SKM-1 treated with dmso at 0.1 percent for 144 hours (cell line): ENCODE results near the gene FAM217B.
A peak's percentile ranks its signal among the peaks of the same experiment; 100 is the strongest.
"Not testable (repeated sequence)": the region's sequence is repeated elsewhere in the genome, so short reads cannot be mapped to it uniquely, and the experiment has no call there.

Source experiments
- DNase-seq: peaks from one replicate; lab custom pipeline; 2025; ENCODE audit not compliant: unreplicated experiment; lab: John Stamatoyannopoulos, UW

Gene FAM217B

DNA sequence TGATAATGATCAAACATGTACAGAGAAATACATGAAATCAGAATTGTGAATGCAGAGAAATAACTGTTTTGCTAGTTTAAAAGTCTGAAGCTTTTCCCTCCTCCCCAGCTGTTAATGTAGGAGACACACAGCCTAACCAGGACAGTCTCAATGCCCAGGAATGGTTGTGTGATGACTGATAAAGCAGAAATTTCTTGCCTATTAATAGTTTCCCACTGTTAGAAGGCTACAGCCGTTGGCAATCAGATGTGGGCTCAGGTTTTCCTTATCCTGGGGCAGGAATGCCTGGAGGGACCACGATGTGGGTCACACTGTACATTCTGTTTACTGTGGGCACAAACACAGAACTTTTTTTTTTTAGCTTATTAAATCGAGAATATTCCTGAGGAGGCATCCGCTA, 2.0 kb upstream of the FAM217B start:
- DNase-seq, result no peak

DNA sequence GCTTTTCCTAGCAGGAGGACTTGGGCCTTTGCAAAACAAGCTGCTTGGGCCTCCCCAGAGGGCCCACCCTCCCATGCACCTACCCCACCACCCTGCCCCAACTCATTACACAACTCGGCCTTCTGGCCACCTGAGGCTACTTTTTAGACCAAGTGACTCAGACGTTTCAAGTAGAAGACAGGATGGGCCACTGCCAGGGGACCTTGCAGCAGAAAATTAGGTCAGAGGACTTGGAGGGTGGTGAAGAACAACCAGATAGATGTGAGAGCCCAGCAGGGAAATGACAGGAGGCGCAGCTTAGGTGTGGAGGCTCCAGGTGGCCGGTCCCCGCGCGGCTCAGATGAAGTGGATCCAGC, 1.5 kb upstream of the FAM217B start:
- DNase-seq, result no peak

DNA sequence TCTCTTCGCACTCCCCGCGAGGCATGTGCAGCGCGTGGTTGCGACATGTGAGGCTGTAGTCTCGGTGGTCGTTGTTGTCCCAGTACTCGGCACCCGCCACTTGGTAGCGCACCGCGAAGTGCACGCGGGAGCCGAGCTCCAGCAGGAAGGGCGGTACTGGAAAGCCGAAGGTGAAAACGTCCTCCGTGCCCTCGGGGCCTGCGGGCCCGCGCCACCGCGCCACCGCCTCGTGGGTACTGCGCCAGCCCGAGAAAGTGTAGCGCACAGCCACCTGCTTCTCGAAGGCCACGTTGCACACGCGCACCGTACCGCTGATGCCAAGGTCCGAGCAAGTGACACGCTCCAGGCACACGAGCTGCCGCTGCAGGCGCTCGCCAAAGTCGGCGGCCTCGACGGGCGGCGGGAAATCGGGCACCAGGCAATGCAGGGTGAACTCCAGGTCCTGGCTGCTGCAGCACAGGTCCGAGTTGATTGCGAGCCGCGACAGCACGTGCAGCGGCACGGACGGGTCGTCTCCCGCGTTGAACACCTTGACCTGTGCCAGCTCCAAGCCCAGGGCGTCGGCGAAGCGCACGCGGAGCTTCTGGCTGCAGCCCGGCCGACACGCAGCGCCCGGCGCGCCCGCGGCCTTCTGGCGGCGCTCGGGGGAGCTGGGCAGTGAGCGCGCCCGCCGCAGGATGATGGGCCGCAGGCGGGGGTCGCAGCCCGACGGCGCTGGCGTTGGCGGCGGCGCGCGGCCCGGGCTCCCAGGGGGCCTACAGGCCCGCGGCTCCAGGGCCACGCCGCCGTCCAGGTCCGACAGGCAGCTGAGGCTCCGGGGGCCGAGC, 924 bp upstream of the FAM217B start:
- no peak for DNase-seq

DNA sequence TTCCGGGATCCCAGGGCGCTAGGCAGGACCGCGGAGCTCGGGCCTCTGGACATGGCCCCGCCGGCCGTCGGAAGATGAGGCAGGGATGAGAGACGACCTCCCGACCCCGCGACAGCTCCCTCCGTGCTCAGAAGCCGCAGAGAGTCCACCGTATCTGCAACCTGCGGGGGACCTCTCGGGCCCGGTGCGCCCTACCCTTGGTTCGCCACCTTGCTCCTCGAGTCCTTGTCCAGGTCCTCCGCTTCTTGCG, 385 bp upstream of the FAM217B start:
- DNase-seq, result no peak

DNA sequence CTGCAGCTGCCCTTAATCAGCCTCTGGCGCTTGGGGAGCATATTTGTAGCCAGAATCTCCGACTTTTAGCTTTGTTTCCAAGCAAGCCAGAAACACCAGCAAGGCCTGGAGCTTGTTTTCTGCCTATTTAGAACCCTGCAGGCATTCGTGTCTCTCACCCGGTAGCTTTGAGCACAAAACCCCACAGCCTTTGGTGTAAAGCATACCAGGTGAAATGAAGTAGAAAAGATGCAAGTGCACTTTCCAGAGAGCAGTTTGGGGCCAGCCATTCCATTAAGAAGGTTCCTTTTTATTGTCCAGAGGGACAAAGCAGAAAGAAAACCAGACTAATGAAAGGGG, 736 bp downstream of the FAM217B start:
- no peak for DNase-seq

DNA sequence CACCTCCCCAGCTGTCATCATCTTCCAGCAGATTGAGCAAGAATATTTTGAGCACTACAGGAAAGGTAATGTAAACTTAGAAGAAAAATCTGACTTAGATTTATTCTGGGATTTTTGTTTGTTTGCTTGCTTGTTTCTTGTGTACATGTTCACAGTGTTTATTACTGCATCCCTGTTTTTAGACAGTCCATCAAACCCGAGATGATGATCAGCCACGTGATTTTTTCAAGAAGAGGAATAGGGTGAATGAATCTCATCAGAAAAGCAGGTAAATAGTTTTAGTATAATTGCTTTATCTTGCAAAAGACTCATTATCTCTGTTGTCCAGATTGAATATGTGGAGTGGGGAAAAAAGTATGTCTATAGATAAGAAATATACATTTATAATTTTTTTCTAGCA, 2.1 kb downstream of the FAM217B start:
- no peak for DNase-seq

DNA sequence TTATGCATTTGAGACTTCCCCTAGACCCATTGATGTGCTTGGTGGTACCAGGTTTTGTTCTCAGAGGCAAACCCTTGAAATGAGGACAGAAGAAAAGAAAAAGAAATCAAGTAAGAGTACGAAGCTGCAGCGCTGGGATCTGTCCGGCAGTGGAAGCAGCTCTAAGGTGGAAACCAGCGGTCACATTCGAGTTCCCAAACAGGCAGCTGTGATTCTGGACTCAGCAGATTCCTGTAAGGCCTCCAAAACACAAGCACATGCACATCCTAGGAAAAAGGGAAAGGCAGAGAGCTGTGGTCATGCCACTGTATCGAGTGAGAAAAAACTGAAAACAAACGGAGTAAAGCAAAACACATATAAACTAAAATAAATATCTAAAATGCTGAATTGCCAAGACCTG, 4.5 kb downstream of the FAM217B start:
- DNase-seq, result no peak

DNA sequence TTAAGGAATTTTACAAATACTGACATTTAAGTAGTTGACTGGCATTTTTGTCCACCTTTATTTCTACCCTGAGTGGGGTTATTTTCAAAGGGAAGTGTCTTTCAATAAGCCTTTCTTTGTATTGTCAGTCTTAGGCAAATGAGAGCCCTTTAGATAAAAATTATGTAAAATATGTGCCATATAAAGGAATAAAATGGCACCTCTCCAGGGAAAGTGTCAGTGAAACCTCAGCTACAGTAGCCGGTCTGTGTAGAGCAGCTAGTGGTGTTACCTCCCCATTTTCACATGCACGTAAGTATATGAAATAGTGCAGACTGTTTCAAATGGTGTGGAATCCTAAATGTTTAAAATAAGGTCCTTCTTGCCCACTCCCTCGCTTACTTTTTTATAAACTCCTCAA, 5.0 kb downstream of the FAM217B start:
- DNase-seq, result no peak

DNA sequence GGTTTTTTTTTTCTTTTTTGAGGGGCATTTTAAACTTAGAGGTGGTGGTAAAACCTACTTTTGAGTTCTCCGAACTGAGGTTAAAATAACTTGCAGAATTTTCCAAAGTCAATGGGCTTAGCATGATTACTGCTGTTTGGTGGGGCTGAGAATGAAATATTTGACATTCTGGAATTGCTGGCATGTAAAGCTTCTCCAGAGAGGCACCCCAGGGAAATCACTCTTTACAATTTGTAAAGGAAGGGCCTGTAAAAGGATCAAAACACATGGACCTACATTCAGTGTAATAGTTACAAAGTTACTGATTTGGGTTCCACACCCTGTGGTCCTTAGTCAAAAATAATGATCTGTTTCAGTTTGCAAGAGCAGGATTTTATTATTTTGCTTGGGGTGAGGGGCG, 5.5 kb downstream of the FAM217B start:
- no peak for DNase-seq

DNA sequence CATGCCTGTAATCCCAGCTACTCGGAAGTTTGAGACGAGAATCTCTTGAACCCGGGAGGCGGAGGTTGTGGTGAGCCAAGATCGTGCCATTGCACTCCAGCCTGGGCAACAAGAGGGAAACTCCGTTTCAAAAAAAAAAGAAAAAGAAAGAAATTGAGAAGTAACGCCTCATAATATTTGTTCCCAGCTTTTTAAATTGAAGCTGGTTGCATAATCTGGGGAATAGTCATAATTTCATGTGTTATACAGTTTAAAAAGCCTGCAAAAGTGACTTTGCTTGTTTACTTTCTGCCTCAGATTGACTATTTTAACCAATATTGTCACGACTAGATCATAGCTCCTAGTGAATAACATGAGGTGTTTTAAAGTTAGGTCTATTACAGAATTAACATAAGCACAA, 7.2 kb downstream of the FAM217B start:
- DNase-seq, result no peak

DNA sequence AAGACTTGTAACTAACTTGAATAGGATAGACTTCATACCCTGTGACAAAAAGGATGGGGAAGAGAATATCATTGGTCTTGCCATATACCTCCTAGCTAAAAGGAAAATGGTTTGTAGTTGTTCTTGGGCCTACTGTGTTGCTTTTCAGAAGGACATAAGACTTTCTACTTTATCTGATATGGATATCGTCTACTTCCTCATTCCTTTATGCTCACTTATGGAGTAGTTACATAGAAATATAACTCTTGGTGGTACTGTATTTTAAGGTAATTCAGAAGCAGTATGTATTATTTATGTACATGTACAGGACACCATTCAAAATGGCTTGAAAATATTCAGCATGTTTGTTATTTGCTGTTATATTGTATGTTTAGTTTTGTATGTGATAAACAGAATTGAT, 8.0 kb downstream of the FAM217B start:
- DNase-seq, result no peak

DNA sequence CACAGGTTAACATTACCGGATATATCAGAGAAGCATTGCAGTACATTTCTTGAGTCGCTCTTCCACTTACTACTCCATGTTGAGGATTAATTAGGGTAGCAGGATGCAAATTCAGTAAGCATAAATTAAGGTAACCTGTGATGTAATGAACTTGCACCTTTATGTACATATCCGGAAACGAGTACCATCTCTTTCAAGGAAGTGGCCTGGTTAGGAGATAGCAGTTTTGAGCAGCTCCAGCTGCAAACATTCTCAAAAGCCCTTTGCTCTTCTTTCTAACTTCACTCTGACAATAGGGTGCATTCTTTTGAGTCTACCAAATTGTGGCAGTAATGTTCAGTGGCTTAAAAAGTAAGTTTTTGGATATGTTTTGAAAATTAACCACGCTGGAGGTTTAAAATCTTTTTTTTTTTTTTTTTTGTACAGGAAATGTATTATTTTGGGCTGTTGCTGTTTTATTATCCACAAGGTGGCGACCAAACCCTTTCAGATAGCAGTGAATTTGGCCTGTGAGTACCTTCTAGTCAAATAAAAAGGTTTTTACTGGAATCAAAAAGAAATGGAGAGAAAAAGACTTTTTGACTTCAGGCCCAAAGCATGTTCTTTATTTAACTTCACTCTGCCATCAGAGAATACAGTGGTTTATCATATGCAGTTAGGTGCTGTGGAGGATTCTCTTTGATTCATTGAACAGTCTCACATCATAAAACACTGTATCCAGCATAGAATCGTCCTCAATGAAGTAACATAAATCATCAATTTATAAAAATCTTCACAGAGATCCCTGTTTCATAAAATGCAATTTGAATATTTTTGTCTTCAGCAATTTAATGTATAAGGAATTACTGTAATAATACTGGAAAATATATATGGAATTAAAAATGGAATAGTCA, 8.9 kb downstream of the FAM217B start:
- DNase-seq, result peak; percentile 58

DNA sequence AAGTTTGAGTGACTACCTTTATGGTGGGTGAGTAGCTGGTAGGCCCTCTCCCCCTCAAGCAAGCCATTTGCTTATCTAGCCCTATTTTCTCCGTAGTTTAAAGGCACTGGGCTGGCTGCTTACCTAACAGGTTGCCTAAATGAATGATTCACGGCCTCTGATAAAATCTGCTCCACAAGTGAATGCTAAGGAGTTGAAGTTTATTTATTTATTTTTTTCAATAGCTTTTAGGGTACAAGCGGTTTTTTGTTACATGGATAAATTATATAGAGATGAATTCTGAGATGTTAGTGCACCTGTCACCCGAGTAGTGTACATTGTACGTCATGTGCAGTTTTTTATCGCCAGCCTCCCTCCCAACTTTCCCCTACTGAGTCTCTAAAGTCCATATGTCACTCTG, 9.7 kb downstream of the FAM217B start:
- no peak for DNase-seq

DNA sequence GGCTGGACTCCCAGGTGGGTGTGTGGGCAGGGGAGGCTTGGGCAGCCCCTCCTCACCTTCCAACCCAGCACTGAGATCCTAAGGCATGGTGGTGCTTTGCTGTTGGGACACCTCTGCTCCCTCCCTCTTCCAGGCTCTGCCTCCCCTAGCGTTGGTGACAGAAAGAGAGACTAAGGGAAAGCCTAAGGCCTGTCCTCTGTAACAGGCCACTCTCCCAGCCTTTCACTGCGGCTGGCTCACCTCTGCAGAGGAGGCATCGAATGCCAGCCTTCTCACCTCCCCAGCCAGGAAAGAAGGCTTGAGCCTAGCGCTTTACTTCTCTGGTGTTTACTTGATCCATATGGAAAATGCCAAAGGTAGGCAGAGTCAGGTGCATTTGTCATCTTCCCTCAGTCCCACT, 14.5 kb downstream of the FAM217B start:
- DNase-seq, result no peak

DNA sequence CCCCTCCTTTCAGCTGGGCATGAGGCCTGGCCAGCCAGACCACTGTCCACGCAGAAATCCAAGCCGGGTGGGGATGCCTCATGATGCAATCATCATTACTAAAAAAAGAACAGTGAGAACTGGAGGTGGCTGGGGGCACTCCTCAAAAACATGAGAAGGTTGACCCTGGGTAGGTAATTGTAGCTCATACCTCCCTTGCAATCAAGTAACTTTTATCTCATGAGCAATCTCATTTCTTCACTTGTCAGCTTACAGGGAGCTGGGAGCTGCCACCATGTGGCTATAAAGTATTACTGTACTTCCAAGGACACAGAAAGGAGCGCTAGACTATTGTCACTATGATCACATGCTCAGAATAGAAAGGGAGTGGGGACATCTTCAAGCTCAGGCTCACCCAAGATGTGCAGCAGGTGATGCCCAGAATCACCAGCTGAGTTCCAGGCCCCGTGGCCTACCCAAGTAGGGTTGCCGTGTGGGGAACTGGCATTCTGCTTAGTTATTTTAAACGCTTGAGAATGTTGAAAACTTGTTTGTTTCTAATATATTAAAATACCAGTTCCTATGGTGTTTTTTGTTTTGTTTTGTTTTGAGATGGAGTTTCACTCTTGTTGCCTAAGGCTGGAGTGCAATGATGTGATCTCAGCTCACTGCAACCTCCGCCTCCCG, 15.1 kb downstream of the FAM217B start:
- no peak for DNase-seq

DNA sequence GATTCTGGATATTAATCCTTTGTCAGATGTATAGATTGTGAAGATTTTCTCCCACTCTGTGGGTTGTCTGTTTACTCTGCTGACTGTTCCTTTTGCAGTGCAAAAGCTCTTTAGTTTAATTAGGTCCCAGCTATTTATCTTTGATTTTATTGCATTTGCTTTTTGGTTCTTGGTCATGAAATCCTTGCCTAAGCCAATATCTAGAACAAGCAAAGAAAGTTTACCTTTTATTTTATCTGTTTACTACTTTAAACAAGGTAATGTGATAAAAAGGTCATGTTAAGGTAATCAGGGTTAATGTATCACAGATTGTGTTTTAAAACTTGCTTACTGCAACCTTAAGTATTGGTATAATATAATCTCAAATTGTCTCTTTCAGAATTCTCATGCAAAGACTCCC, 17.4 kb downstream of the FAM217B start:
- DNase-seq, result not testable (repeated sequence)

DNA sequence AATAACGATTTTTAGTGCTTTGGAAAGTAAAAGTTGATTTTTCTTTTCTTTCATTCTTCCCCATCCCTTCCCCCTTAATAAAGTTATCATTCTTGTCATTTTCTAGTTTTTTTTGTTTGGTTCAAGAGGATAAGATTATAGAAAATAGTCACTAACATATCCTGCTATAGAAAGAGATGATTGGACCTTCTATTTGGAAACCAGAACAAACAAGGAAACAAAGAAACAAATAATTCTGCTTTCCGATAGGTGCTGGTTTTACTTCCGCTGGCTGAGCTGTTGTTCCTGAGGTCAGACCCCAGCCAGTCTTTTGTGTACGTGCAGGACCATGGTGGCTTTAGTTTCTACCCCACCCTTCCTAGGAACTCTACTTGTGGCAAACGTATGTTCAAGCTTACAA, 17.9 kb downstream of the FAM217B start, which contains the start of gene CDH26:
Gene CDH26, plus strand, starts transcription at position 301 of the 400 bp plus-strand sequence. CDS start 304 bp downstream, outside the sequence.
- DNase-seq, result no peak

DNA sequence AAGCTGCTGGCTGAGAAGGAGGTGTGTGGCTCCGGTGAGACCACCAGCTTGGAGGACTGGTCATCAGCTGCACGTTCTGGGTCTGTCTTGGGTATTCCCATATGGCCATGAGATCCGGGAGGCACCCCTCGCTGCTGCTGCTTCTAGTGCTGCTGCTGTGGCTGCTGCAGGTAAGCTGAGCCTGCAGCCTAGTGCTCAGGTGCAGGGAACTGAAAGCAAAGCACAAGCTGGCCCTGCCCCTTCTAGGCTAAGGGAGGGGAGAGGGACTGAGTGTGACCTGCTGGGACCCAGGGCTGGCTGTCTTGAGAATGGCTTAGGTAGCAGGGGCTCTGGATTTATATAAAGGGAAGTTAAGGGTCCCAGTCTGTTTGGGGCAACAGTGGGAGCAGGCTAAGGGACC, 18.4 kb downstream of the FAM217B start:
- no peak for DNase-seq

DNA sequence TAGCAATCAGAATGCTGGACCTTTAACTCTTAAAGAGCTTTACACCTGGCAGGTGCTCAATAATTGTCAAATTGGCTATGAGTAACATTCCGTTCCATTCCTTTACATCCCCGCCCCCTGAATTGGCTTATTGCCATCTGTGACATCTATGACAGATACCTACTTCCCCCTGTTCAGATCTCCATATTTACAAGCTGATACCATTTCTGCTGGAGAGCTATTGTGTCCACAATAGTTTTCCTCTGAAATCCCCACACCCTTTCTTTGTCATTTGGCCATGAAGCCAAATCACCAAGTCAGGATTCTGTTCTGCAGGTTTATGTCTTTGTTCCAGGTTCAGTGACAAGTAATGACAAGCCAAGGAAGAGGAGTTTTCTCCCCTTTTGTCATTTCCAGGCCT, 21.2 kb downstream of the FAM217B start:
- no peak for DNase-seq

DNA sequence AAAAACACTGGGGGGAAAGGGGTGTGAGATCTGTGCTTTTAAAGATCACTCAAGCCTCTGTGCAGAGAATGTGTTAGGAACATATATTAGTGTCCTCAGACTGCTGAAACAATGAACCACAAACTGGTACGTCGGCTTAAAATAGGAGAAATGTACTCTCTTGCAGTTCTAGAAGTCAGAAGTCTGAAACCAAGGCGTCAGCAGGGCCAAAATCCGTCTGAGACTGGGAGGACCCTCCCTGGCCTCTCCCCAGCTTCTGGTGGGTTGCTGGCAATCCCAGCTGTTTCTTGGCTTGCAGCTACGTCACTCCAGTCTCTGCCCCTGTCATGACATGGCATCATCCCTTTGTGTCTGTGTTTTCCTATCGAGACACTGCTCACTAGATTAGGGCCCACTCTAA, 22.0 kb downstream of the FAM217B start:
- DNase-seq, result no peak

DNA sequence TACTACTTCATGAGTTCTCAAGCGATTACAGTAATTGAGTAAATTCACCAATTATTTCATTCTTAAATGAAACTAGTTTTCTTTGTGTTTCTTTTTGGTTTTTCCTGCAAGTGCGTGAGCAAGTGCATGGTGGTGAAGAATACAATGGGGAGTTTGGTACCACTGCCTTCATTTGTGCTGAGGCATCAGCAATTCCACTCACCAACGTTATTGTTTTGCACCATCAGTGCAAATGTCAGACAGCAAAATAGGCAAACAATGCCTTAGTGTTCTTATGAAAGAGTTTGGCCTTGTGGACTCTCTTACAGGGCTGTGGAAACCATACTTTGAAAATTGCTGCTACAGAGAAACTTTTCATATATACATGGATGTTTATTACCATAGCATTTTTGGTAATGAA, 26.2 kb downstream of the FAM217B start:
- DNase-seq, result no peak

DNA sequence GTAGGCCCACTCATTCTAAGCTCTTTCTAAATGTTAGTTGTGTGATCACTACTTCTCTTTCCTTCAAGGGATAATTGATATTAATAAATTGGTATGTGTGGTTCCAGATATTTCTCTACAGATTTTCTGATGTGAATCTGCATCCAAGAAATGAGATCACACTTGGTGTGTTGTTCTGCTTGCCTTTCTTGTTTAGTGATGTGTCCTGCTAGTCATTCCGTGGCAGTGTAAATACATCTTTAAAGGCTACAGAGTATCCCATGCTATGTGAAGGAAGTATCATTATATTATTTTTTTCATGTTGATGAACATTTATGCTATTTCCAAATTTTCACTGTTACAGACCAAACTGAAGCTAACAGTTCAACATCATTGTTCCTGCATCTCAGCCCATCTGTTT, 31.2 kb downstream of the FAM217B start:
- no peak for DNase-seq
